ENCODE results near the gene LYRM4. TPM values are rescaled to one million over a fixed set of nuclear protein-coding genes. Genes with fewer than 3 reads are reported as not detected.

The LYRM4 gene
- polyA plus RNA-seq, 1 donor (not counting 4 experiments of a cell fraction or from before 2014, with no cell fraction given), result 41.1 TPM

- Histone ChIP-seq H3K79me2 (ENCODE audit: control insufficient read depth, insufficient read depth, low read length) (no peaks in the 10 kb centered on the region), H3K9me1 (ENCODE audit: control insufficient read depth, extremely low read depth, insufficient read depth, low read length) (no peaks in the 10 kb centered on the region), H3K27me3 (ENCODE audit: control insufficient read depth, extremely low read depth, insufficient read depth, low read length) (no peaks in the 10 kb centered on the region), H4K20me1 (ENCODE audit: control insufficient read depth, extremely low read depth, insufficient read depth, low read length) (no peaks in the 10 kb centered on the region), H3K36me3 (ENCODE audit: control insufficient read depth in 2 of 2, extremely low read depth in 1 of 2, insufficient read depth in 2 of 2, low read length in 2 of 2) (no peaks in the 10 kb centered on the region), H3K9me3 (ENCODE audit: control insufficient read depth, low read depth, low read length) (no peaks in the 10 kb centered on the region), H3K9ac (ENCODE audit: control insufficient read depth, extremely low read depth, insufficient read depth, low read length) (no peak overlapping the region), H3K4me1 (ENCODE audit: control insufficient read depth, extremely low read depth, insufficient read depth, low read length) (peaks cover 6% of the 10 kb centered on the region), H3K4me2 (ENCODE audit: control insufficient read depth, extremely low read depth, insufficient read depth, low read depth, low read length) (no peak overlapping the region), H3K27ac (ENCODE audit: control insufficient read depth, insufficient read depth, low read length) (peak overlapping the region; percentile 16), H3K4me3 (ENCODE audit: control insufficient read depth in 2 of 3, extremely low read depth in 1 of 3, insufficient read depth in 2 of 3, low read depth in 1 of 3, low read length in 3 of 3) (no peak overlapping the region), H2AFZ (ENCODE audit: control insufficient read depth, low read length) (no peak overlapping the region)
- dilution Hi-C loops (cut with MboI; ENCODE audit: extremely low pct_ligation_motif_present, low sequenced_read_pairs), result no loop called here
- no peak for FAIRE-seq
- DNase-seq (ENCODE audit: low read depth, low spot score), result no peak
- TF ChIP-seq CTCF (optimal IDR thresholded peaks at IDR 0.05 in 1 of 3, IDR thresholded peaks at IDR 0.05 in 1 of 3, conservative IDR thresholded peaks at IDR 0.05 in 1 of 3; ENCODE audit: extremely low read depth in 1 of 3, insufficient read depth in 2 of 3, low read length in 3 of 3) (no peak), EZH2 (IDR thresholded peaks at IDR 0.05; ENCODE audit: low read length) (no peak)
Observed at GRCh38 chr6:5191222-5191621, 69.5 kb downstream of the LYRM4 start.

DNA sequence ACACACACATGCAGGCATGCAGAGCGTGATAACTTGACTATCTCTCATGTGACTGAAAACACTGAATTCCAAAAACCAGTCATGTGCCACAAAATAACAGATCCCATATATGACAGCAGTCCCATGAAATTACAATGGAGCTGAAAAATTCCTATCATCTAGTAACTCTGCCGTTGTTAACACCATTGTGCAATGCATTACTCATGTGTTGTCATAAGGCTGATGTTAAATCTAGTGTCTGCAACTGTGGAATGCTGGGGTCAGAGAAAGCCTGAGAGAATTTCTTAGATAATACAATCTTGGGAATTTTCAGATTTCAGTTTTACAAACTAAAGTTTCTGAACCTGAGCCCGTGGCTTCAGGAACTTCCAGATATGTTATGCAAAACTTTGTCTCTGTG, 70.2 kb downstream of the LYRM4 start:
- DNase-seq (ENCODE audit: low read depth, low spot score) (peak; percentile 15), FAIRE-seq (peak; percentile 78)
- Histone ChIP-seq H3K4me3 (ENCODE audit: control insufficient read depth in 2 of 3, extremely low read depth in 1 of 3, insufficient read depth in 2 of 3, low read depth in 1 of 3, low read length in 3 of 3) (no peak overlapping the region), H3K27ac (ENCODE audit: control insufficient read depth, insufficient read depth, low read length) (no peak overlapping the region), H3K79me2 (ENCODE audit: control insufficient read depth, insufficient read depth, low read length) (no peaks in the 10 kb centered on the region), H3K9me1 (ENCODE audit: control insufficient read depth, extremely low read depth, insufficient read depth, low read length) (no peaks in the 10 kb centered on the region), H3K36me3 (ENCODE audit: control insufficient read depth in 2 of 2, extremely low read depth in 1 of 2, insufficient read depth in 2 of 2, low read length in 2 of 2) (peaks cover 0 to 4% of the 10 kb centered on the region in 2 experiments), H3K9me3 (ENCODE audit: control insufficient read depth, low read depth, low read length) (no peaks in the 10 kb centered on the region), H2AFZ (ENCODE audit: control insufficient read depth, low read length) (no peak overlapping the region), H3K27me3 (ENCODE audit: control insufficient read depth, extremely low read depth, insufficient read depth, low read length) (no peaks in the 10 kb centered on the region), H3K4me2 (ENCODE audit: control insufficient read depth, extremely low read depth, insufficient read depth, low read depth, low read length) (no peak overlapping the region), H3K4me1 (ENCODE audit: control insufficient read depth, extremely low read depth, insufficient read depth, low read length) (peaks cover 6% of the 10 kb centered on the region), H3K9ac (ENCODE audit: control insufficient read depth, extremely low read depth, insufficient read depth, low read length) (no peak overlapping the region), H4K20me1 (ENCODE audit: control insufficient read depth, extremely low read depth, insufficient read depth, low read length) (no peaks in the 10 kb centered on the region)
- TF ChIP-seq EZH2 (IDR thresholded peaks at IDR 0.05; ENCODE audit: low read length), result no peak
- no peak for TF ChIP-seq CTCF (optimal IDR thresholded peaks at IDR 0.05 in 1 of 3, IDR thresholded peaks at IDR 0.05 in 1 of 3, conservative IDR thresholded peaks at IDR 0.05 in 1 of 3; ENCODE audit: extremely low read depth in 1 of 3, insufficient read depth in 2 of 3, low read length in 3 of 3)
- dilution Hi-C loops (cut with MboI; ENCODE audit: extremely low pct_ligation_motif_present, low sequenced_read_pairs), result no loop called here
